ENCODE data around the gene CCR6.

DNA sequence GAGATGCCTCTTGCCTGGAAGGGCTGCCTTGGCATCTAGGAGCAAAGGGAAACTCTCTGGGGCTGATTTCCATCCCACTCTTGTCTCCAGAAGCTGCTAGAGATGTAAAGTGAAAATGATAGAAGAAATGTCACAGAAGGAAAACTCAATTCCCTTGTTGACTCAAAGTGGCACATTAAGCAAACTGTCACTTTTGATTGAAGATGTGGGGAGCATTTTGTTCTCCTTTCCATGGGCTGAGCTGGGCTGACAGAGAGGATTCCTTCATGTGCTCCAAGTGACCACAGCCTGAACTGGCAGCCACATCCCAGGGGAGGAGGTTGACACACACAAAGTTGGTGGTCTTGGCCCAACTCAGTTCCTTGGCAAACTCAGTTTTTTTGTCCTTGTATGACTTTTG, 25.1 kb downstream of the CCR6 start:
- TF ChIP-seq, protein P1, sequence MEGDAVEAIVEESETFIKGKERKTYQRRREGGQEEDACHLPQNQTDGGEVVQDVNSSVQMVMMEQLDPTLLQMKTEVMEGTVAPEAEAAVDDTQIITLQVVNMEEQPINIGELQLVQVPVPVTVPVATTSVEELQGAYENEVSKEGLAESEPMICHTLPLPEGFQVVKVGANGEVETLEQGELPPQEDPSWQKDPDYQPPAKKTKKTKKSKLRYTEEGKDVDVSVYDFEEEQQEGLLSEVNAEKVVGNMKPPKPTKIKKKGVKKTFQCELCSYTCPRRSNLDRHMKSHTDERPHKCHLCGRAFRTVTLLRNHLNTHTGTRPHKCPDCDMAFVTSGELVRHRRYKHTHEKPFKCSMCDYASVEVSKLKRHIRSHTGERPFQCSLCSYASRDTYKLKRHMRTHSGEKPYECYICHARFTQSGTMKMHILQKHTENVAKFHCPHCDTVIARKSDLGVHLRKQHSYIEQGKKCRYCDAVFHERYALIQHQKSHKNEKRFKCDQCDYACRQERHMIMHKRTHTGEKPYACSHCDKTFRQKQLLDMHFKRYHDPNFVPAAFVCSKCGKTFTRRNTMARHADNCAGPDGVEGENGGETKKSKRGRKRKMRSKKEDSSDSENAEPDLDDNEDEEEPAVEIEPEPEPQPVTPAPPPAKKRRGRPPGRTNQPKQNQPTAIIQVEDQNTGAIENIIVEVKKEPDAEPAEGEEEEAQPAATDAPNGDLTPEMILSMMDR (IDR thresholded peaks at IDR 0.05), result no peak
- TF ChIP-seq POLR2A (IDR thresholded peaks at IDR 0.05) (no peak), EP300 (IDR thresholded peaks at IDR 0.05) (no peak)

Measured in tibial nerve (tissue), 4 donors.